AG04449 (cell line): ENCODE data around the gene RNF112.

Experiments used
- CTCF ChIA-PET: fragments of 350-600 bp; formaldehyde crosslinking; extraction: SDS; loops from one replicate; lab custom pipeline; 2021; ENCODE audit warnings: antibody characterized with exemption; lab: Yijun Ruan, JAX
- POLR2A ChIA-PET: fragments of 400-600, 350-600 bp; formaldehyde crosslinking; extraction: SDS; loops from one replicate; lab custom pipeline; 2020; ENCODE audit warnings: antibody characterized with exemption, inconsistent platforms; lab: Yijun Ruan, JAX
- DNase-seq: peaks from one replicate; pipeline ENCODE4 v3.0.0-alpha.2; 2010; ENCODE audit warnings: low read depth, low spot score
- H3K4me3 ChIP-seq: 2 replicates; pipeline ENCODE4 v1.5.1; 2011; ENCODE audit warnings: low read depth, mild to moderate bottlenecking, control low read depth, low read length
- CTCF ChIP-seq: IDR thresholded peaks from one replicate; pipeline ENCODE4 v1.5.1; 2011; ENCODE audit warnings: mild to moderate bottlenecking, moderate library complexity, low read length, control low read depth, inconsistent platforms; ENCODE audit not compliant: insufficient read depth; ENCODE audit errors: missing control alignments

The RNF112 gene

GRCh38 chr17:19372439-19372838 is 38.6 kb upstream of the RNF112 start:
- H3K4me3 ChIP-seq, result no peak overlapping the region
- no peak for DNase-seq
- POLR2A ChIA-PET, result no interaction called here
- no peak for TF ChIP-seq CTCF
- CTCF ChIA-PET, result interaction anchor here (1.1 to 1.9 kb wide), 3 partner anchors 9 to 394 kb away, joined by 4 to 7 read pairs (median 4); partner anchors contain the start of gene B9D1

GRCh38 chr17:19372866-19373504 is 38.0 kb upstream of the RNF112 start:
- ChIA-PET CTCF (interaction anchor here (1.1 to 1.9 kb wide), 4 partner anchors 10 to 394 kb away, joined by 4 to 22 read pairs (median 6); partner anchors contain the start of gene B9D1), POLR2A (no interaction called here)
- DNase-seq, result no peak
- no peak overlapping the region for H3K4me3 ChIP-seq
- TF ChIP-seq CTCF, result no peak

- POLR2A ChIA-PET, result no interaction called here
- CTCF ChIA-PET, result interaction anchor here (1.2 to 2.1 kb wide), 3 partner anchors 9 to 73 kb away, joined by 4 to 22 read pairs (median 11); partner anchors contain the start of gene B9D1
- DNase-seq, result no peak
- no peak for TF ChIP-seq CTCF
- no peak overlapping the region for H3K4me3 ChIP-seq
These were observed 36.9 kb upstream of the RNF112 start for GRCh38 chr17:19374136-19374535.

- ChIA-PET CTCF (interaction anchor here (1.0 to 2.1 kb wide), 4 partner anchors 10 to 72 kb away, joined by 3 to 11 read pairs (median 4); partner anchors contain the start of gene B9D1), POLR2A (no interaction called here)
- no peak for DNase-seq
- H3K4me3 ChIP-seq, result no peak overlapping the region
- TF ChIP-seq CTCF, result no peak
These were observed 35.3 kb upstream of the RNF112 start for GRCh38 chr17:19375732-19376131.

GRCh38 chr17:19376811-19377210 is 34.2 kb upstream of the RNF112 start:
- TF ChIP-seq CTCF, result no peak
- ChIA-PET POLR2A (interaction anchor here (0.8 to 2.5 kb wide), 7 partner anchors 11 to 71 kb away, joined by 3 to 39 read pairs (median 9); partner anchors contain the start of genes B9D1 and MFAP4), CTCF (interaction anchor here (1.3 to 4.4 kb wide), 5 partner anchors 8 to 136 kb away, joined by 4 to 42 read pairs (median 10); partner anchors contain the start of gene B9D1)
- no peak for DNase-seq
- peak overlapping the region; percentile 87 for H3K4me3 ChIP-seq
